Lower leg skin (tissue), 3 donors: ENCODE results near the gene CLEC7A.

Source experiments
- CTCF ChIP-seq, 3 donors: fragments of 450-650 bp; IDR thresholded peaks; one replicate each; pipeline ENCODE4 v1.5.1; 2016; ENCODE audit warnings: antibody characterized with exemption in 3 of 3, mild to moderate bottlenecking in 3 of 3, moderate library complexity in 2 of 3
- POLR2A ChIP-seq, 2 donors: fragments of 450-650 bp; IDR thresholded peaks; one replicate each; pipeline ENCODE4 v1.6.1; 2016 to 2017; ENCODE audit warnings: antibody characterized with exemption in 2 of 2, mild to moderate bottlenecking in 1 of 2, moderate library complexity in 1 of 2

- TF ChIP-seq POLR2A (IDR thresholded peaks at IDR 0.05) (no peak), CTCF (IDR thresholded peaks at IDR 0.05) (no peak)
These were observed 13.1 kb upstream of the CLEC7A start for GRCh38 chr12:10142976-10143589.
